DMS114 treated with DMSO at 0.1 percent for 48 hours (cell line): ENCODE data around the gene ANAPC2.

Experiments used
- DNase-seq: peaks from one replicate; lab custom pipeline; 2025; ENCODE audit not compliant: unreplicated experiment; lab: John Stamatoyannopoulos, UW

ANAPC2 gene

GRCh38 chr9:137176302-137177182 is 11.8 kb downstream of the ANAPC2 start:
- peak; percentile 29 for DNase-seq

GRCh38 chr9:137175345-137175961 is 12.9 kb downstream of the ANAPC2 start:
- no peak for DNase-seq

- DNase-seq = no peak
Measured at GRCh38 chr9:137174722-137175293, 13.6 kb downstream of the ANAPC2 start.

GRCh38 chr9:137173796-137174664 is 14.3 kb downstream of the ANAPC2 start:
- DNase-seq = no peak

- no peak for DNase-seq
Measured at GRCh38 chr9:137172901-137173795, 15.2 kb downstream of the ANAPC2 start.

GRCh38 chr9:137171149-137171900 is 17.0 kb downstream of the ANAPC2 start:
- no peak for DNase-seq

GRCh38 chr9:137170486-137171148 is 17.7 kb downstream of the ANAPC2 start:
- no peak for DNase-seq

GRCh38 chr9:137169896-137170358 is 18.4 kb downstream of the ANAPC2 start, which contains the start of gene LRRC26:
Gene LRRC26, minus strand, starts transcription at chr9:137170051. Its CDS starts 108 bp downstream, at chr9:137169943.
- DNase-seq = no peak

GRCh38 chr9:137168904-137169856 is 19.2 kb downstream of the ANAPC2 start:
- DNase-seq = peak; percentile 32

GRCh38 chr9:137168573-137168903 is 19.8 kb downstream of the ANAPC2 start:
- no peak for DNase-seq

GRCh38 chr9:137167747-137168572 is 20.4 kb downstream of the ANAPC2 start:
- no peak for DNase-seq

- no peak for DNase-seq
Measured at GRCh38 chr9:137167277-137167746, 21.0 kb downstream of the ANAPC2 start.

GRCh38 chr9:137166380-137167229 is 21.8 kb downstream of the ANAPC2 start:
- no peak for DNase-seq

- DNase-seq = no peak
Measured at GRCh38 chr9:137165250-137165836, 23.0 kb downstream of the ANAPC2 start.
